ENCODE results near the gene DIP2C.

- TF ChIP-seq CTCF (conservative IDR thresholded peaks at IDR 0.05), result no peak
- TF ChIP-seq ZFX (IDR thresholded peaks at IDR 0.05), result no peak
Observed at GRCh38 chr10:571688-572451, 117.6 kb downstream of the DIP2C start.
